GM23248 (cell line): ENCODE measurements around the gene HSF5.

Experiments used
- EZH2 ChIP-seq: fragments of 200-600 bp; sonication (generic); IDR thresholded peaks from 2 replicates; pipeline ENCODE4 v1.6.1; 2018; ENCODE audit warnings: antibody characterized with exemption, mild to moderate bottlenecking; ENCODE audit not compliant: insufficient read depth, poor library complexity, severe bottlenecking
- EZH2phosphoT487 ChIP-seq: fragments of 200-600 bp; sonication (generic); IDR thresholded peaks from 2 replicates; pipeline ENCODE4 v1.6.1; 2018; ENCODE audit warnings: antibody characterized with exemption, moderate library complexity, mild to moderate bottlenecking, low read depth; ENCODE audit not compliant: insufficient read depth

DNA sequence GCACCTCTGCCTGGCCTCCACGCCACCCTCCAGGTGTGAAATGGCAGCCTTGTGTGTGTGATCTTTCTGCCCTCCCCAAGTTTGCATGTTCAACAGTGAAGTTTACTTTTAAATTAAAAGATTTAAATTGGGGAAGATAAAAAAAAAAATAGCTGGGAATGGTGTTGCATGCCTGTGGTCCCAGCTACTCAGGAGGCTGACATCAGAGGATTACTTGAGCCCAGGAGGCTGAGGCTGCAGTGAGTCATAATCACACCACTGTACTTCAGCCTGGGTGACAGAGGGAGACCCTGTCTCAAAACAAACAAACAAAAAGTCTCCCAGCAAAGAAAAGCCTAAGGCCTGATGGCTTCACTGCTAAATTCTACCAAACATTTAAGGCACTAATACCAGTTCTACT lies 35.5 kb downstream of the HSF5 start:
- TF ChIP-seq EZH2: no peak
- no peak for TF ChIP-seq EZH2phosphoT487
